Fibroblast of lung (primary cell): ENCODE results near the gene MCEMP1.

Experiments
- EZH2 ChIP-seq: IDR thresholded peaks from 2 replicates; pipeline ENCODE4 v1.5.1; 2012; ENCODE audit warnings: low read length, control low read depth, mild to moderate bottlenecking; ENCODE audit errors: missing control alignments
- TF ChIP-seq, protein P1 (sequence below), 2 donors: IDR thresholded peaks in 1 of 2; conservative IDR thresholded peaks in 1 of 2; 1 replicate in 1 of 2; 2 replicates in 1 of 2; pipeline ENCODE4 v1.5.1; 2011 to 2012; ENCODE audit warnings: low read length in 2 of 2, control low read depth in 1 of 2, inconsistent platforms in 1 of 2, low read depth in 1 of 2, mild to moderate bottlenecking in 1 of 2

DNA sequence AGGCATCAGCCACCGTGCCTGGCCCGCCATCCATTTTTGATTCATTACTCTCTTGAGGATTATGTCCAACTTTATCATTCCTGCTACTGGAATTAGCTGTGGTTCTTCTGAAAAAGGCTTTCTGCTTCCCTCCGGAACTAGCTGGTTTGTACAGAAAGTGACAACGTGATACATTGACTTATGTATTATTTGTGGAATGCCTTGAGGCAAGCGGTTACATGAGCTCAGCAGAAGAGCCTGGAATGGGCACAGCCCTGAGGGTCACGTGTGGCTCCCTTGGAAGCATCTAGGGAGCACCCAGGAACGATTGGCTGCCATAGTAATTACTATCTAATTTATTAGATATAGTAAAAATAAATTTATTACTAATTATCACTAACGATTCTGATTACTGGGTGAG is 22.5 kb upstream of the MCEMP1 start:
- TF ChIP-seq, protein P1, sequence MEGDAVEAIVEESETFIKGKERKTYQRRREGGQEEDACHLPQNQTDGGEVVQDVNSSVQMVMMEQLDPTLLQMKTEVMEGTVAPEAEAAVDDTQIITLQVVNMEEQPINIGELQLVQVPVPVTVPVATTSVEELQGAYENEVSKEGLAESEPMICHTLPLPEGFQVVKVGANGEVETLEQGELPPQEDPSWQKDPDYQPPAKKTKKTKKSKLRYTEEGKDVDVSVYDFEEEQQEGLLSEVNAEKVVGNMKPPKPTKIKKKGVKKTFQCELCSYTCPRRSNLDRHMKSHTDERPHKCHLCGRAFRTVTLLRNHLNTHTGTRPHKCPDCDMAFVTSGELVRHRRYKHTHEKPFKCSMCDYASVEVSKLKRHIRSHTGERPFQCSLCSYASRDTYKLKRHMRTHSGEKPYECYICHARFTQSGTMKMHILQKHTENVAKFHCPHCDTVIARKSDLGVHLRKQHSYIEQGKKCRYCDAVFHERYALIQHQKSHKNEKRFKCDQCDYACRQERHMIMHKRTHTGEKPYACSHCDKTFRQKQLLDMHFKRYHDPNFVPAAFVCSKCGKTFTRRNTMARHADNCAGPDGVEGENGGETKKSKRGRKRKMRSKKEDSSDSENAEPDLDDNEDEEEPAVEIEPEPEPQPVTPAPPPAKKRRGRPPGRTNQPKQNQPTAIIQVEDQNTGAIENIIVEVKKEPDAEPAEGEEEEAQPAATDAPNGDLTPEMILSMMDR (conservative IDR thresholded peaks at IDR 0.05 in 1 of 2, IDR thresholded peaks at IDR 0.05 in 1 of 2; ENCODE audit: low read depth in 1 of 2, low read length in 2 of 2): no peak
- TF ChIP-seq EZH2: no peak
